NCI-H1417 treated with DMSO at 0.1 percent for 48 hours (cell line): ENCODE data around the gene LMF1.
"Not testable (repeated sequence)": the region's sequence is repeated elsewhere in the genome, so short reads cannot be mapped to it uniquely, and the experiment has no call there.

Experiments
- DNase-seq: peaks from one replicate; lab custom pipeline; 2025; lab: John Stamatoyannopoulos, UW

Gene LMF1

GRCh38 chr16:827513-827912 lies 143.3 kb downstream of the LMF1 start:
- DNase-seq: no peak

GRCh38 chr16:825341-826061 lies 145.3 kb downstream of the LMF1 start:
- no peak for DNase-seq

- DNase-seq: no peak
Observed at GRCh38 chr16:824601-825000, 146.2 kb downstream of the LMF1 start.

DNA sequence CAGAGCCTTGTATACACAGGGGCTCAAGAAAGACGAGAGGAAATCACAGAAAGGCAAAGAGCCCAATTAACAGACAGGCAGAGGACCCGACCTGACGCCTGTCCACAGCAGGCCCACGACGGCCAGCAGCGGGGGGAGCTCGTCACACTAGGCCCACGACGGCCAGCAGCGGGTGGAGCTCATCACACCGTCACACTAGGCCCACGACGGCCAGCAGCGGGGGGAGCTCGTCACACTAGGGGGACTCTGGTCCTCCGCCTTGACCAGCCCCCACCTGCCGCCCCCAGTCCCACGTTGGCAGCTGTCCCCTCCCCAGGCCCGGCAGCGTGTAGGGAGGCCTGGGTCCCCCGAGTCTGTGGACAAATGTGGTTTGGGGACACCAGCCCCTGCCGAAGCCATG lies 146.6 kb downstream of the LMF1 start:
- DNase-seq: no peak

- no peak for DNase-seq
Observed at GRCh38 chr16:822909-823297, 147.9 kb downstream of the LMF1 start.

GRCh38 chr16:822174-822908 lies 148.4 kb downstream of the LMF1 start:
- no peak for DNase-seq

DNA sequence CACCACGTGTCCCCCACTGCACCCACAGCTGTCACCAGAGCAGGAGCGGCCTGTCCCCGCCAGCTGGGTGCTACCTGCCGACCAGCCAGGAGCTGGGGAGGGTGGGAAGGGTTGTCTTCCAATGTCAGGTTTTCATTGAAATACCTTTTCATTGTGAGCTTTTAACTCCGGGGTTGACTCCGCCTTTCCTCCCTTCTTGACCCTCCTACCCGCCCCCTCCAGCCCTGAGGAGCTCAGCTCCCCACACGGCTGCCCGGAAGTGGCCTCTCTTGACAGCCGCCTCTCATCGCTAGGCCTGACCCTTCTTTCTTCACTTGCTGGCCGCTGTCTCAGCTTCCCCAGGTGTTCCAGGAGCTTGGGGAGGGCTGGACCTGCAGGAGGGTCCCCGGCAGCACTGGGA lies 149.0 kb downstream of the LMF1 start:
- DNase-seq: no peak

DNA sequence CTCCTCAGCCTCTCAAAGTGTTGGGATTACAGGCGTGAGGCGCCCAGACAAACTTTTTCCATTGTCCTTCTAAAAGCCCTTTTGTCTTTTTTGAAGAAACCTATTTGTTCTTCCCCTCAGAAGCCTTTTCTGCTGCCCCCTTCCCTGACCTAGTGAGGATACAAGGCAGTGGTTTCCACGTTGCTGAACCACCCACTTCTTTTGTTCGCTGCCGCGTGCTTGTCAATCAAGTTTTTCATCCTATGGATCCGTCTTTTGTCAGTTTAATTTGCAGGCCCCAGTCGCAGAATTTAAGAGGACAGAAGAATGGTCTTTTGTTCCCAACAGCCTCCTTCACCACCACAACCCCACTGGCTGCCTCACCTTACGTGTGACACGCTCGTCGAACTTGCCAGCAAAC lies 150.0 kb downstream of the LMF1 start:
- no peak for DNase-seq

DNA sequence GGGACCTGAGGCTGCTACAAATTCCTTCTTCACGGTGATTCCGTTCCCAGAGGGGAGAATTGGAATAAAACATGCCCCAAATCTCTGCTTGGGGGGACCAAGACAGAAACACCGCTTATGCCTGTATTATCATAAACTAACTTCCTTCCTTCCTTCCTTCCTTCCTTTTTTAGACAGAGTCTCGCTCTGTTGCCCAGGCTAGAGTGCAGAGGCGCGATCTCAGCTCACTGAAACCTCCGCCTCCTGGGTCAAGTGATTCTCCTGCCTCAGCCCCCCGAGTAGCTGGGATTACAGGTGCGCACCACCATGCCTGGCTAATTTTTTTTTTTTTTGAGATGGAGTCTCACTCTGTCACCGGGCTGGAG lies 150.8 kb downstream of the LMF1 start:
- DNase-seq: not testable (repeated sequence)

GRCh38 chr16:819336-820043 lies 151.3 kb downstream of the LMF1 start:
- no peak for DNase-seq

GRCh38 chr16:818592-818991 lies 152.2 kb downstream of the LMF1 start:
- no peak for DNase-seq

DNA sequence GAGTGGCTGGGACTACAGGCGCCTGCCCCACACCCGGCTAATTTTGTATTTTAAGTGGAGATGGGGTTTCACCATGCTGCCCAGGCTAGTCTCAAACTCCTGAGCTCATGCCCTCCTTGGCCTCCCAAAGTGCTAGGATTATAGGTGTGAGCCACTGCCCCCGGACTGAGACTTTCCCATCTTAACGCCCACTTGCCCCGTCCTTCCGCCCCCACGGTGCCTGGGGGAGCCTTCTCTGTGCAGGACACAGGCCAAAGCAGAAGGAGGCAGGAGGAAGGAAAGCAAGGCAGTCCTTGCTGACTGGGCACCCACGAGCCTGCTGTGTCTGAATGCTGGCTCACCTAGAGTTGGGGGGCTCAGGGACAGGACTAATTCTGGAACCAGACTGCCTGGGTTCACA lies 152.7 kb downstream of the LMF1 start:
- DNase-seq: no peak

- DNase-seq: no peak
Observed at GRCh38 chr16:817001-817906, 153.5 kb downstream of the LMF1 start.

GRCh38 chr16:815861-816260 lies 154.9 kb downstream of the LMF1 start:
- no peak for DNase-seq

DNA sequence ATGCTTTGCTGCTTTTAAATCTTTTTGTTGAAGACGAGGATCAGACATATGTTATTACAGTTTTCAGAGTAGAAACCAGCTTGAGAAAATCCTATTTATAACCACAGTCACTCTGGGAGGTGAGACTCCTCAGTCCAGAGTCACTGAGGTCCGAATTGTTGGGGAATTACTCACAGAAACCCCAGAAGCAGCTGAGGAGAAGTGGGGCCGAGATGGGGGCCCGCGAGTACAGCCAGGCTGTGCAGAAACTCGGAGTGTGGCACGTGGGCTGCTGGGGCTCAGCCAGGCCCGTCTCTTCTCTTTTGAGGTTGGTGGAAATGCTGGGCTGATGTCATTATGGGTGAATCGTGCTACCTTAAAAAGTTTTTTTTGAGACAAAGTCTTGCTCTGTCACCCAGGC lies 155.8 kb downstream of the LMF1 start:
- no peak for DNase-seq

DNA sequence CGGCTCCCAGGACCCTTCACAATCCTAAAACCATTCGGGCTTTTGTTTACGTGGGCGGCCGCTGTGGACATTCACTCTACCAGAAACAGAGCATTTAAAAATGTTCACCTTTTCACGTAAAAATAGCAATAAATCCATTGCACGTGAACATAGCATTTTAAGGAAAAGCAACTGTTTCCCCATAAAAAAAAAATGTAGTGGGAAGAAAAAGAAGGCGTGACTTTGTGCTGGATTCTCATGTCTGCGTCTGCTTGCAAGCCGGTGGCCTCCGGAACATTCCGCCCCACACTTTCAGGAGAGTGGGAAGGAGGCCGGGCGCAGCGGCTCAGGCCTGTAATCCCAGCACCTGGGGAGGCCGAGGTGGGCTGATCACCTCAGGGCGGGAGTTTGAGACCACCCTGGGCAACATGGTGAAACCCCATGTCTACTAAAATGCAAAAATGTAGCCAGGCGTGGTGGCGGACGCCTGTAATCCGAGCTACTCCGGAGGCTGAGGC lies 156.8 kb downstream of the LMF1 start:
- no peak for DNase-seq

GRCh38 chr16:813204-813915 lies 157.4 kb downstream of the LMF1 start:
- no peak for DNase-seq

DNA sequence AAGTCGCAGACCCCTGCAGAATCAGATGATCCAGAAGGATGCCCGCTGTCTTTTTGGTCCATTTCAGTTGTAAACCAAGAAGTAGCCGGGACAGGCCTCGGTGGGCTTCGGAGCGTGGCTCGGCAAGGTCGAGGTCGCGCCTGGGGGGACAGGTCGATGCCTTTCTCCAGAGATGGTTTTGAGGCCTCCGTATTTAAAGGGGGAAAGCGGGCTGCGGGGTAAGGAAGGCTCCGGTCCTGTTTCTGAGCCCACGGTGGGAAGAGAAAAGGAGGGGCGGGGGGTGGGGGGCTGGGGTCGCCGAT lies 162.7 kb downstream of the LMF1 start:
- no peak for DNase-seq

DNA sequence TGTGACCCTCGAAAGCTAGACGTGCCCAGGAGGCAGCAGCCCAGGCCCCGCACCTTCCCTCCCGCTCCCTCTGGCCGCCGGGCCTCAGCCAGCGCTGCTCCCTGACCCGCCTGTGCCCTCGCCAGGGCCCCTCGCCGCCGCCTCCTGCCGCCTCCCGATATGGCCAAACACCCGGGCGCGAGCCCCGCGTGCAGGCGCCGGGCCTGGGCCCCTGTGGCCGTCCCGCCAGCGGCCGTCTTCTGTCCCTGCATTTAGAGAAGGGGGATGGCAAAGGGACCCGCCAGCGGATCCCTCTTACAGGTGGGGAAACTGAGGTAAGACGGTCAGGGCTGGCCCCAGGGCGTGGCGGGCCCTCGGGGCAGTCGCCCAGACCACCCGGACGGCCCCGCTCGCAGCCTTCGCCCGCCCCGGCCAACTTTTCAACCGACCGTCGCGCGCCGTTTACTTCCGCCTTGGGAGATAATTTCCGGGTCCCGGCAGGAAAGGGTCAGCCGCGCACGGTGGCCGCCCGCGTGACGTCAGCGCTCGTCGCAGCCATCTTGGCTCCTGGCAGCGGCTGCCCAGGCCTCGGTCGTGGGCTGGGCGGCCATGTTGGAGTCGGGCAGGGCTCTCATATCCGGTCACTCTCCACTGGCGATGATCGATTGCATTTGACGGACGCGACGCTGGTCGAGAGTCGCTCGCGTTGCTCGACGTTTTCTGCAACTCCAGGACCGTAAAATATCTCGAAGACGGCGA lies 163.3 kb downstream of the LMF1 start:
- peak; percentile 75 for DNase-seq

GRCh38 chr16:805474-805873 lies 165.3 kb downstream of the LMF1 start:
- DNase-seq: no peak
